Osteoblast (primary cell): ENCODE results near the gene ABLIM2. TPM values are rescaled to one million over a fixed set of nuclear protein-coding genes. Genes with fewer than 3 reads are reported as not detected.

Experiments used
- DNase-seq: peaks from one replicate; pipeline ENCODE4 v3.0.0; 2011; ENCODE audit warnings: low spot score, mixed read lengths; ENCODE audit not compliant: insufficient read length; ENCODE audit errors: missing footprints
- H2AFZ ChIP-seq: 2 replicates; pipeline ENCODE4 v1.6.0; 2011; ENCODE audit warnings: mild to moderate bottlenecking, low read length
- H3K27ac ChIP-seq: 2 replicates; pipeline ENCODE4 v1.5.1; 2011; ENCODE audit warnings: mild to moderate bottlenecking, low read depth, low read length, moderate library complexity
- H3K27me3 ChIP-seq: 2 replicates; pipeline ENCODE4 v1.6.0; 2012; ENCODE audit warnings: mild to moderate bottlenecking, control low read depth, inconsistent platforms, low read length, moderate library complexity; ENCODE audit not compliant: insufficient read depth
- H3K36me3 ChIP-seq: 2 replicates; pipeline ENCODE4 v1.5.1; 2011; ENCODE audit warnings: mild to moderate bottlenecking, low read length, control low read depth, moderate library complexity; ENCODE audit not compliant: insufficient read depth
- H3K4me1 ChIP-seq: 2 replicates; pipeline ENCODE4 v1.5.1; 2011; ENCODE audit warnings: mild to moderate bottlenecking, low read length, control low read depth, moderate library complexity; ENCODE audit not compliant: insufficient read depth
- H3K4me2 ChIP-seq: 2 replicates; pipeline ENCODE4 v1.6.0; 2011; ENCODE audit warnings: mild to moderate bottlenecking, low read length; ENCODE audit not compliant: insufficient read depth
- H3K4me3 ChIP-seq: fragments of 200-600 bp; sonication (generic); 3 replicates; pipeline ENCODE4 v1.5.1; 2012; ENCODE audit warnings: mild to moderate bottlenecking, low read length, inconsistent platforms; ENCODE audit not compliant: insufficient read depth
- H3K79me2 ChIP-seq: 2 replicates; pipeline ENCODE4 v1.6.0; 2012; ENCODE audit warnings: mild to moderate bottlenecking, low read length, control low read depth, inconsistent platforms; ENCODE audit not compliant: insufficient read depth
- H3K9me3 ChIP-seq: 2 replicates; pipeline ENCODE4 v1.5.1; 2011; ENCODE audit warnings: low read depth, low read length, control low read depth
- H4K20me1 ChIP-seq: 2 replicates; pipeline ENCODE4 v1.6.0; 2012; ENCODE audit warnings: mild to moderate bottlenecking, low read length, control low read depth; ENCODE audit not compliant: insufficient read depth
- total RNA-seq: library from RNA; depleted of rRNA; stranded (reverse); fragments of >200 nt; gene quantifications from 2 replicates; pipeline ENCODE4 v1.2.3, GENCODE V29; 2012
- TF ChIP-seq, protein P1 (sequence below): IDR thresholded peaks from 2 replicates; pipeline ENCODE4 v1.5.1; 2011; ENCODE audit warnings: mild to moderate bottlenecking, low read depth, low read length, moderate library complexity; ENCODE audit errors: extremely low read depth

ABLIM2 gene
- total RNA-seq, 1 donor = 0.36 TPM

GRCh38 chr4:8136972-8137710 is 21.5 kb downstream of the ABLIM2 start:
- no peaks in the 10 kb centered on the region for H3K4me1 ChIP-seq
- H3K27me3 ChIP-seq = peaks cover 23% of the 10 kb centered on the region
- H3K9me3 ChIP-seq = no peaks in the 10 kb centered on the region
- TF ChIP-seq, protein P1, sequence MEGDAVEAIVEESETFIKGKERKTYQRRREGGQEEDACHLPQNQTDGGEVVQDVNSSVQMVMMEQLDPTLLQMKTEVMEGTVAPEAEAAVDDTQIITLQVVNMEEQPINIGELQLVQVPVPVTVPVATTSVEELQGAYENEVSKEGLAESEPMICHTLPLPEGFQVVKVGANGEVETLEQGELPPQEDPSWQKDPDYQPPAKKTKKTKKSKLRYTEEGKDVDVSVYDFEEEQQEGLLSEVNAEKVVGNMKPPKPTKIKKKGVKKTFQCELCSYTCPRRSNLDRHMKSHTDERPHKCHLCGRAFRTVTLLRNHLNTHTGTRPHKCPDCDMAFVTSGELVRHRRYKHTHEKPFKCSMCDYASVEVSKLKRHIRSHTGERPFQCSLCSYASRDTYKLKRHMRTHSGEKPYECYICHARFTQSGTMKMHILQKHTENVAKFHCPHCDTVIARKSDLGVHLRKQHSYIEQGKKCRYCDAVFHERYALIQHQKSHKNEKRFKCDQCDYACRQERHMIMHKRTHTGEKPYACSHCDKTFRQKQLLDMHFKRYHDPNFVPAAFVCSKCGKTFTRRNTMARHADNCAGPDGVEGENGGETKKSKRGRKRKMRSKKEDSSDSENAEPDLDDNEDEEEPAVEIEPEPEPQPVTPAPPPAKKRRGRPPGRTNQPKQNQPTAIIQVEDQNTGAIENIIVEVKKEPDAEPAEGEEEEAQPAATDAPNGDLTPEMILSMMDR = no peak
- no peaks in the 10 kb centered on the region for H4K20me1 ChIP-seq
- H3K79me2 ChIP-seq = no peaks in the 10 kb centered on the region
- DNase-seq = no peak
- H3K36me3 ChIP-seq = no peaks in the 10 kb centered on the region
- no peak overlapping the region for H3K4me3 ChIP-seq
- no peak overlapping the region for H2AFZ ChIP-seq
- no peak overlapping the region for H3K4me2 ChIP-seq
- no peak overlapping the region for H3K27ac ChIP-seq

DNA sequence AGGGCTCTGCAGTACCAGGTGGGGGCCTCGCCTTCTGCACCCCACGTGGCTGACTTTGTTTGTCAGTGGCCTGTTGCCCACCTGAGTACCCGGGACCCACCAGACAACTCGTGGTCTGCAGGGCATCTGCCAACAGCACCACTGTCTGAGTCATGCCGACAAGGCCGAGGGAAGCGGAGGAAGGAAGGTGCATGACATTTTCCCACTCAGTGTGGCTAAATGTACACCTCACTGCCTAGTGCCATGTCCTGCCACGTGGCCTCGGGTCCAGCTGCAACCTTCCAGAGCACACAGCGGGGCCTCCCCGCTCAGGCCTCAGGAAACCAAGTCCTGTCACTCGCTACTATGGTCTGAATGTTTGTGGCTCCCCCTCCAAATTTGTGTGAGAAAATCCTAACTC is 22.1 kb downstream of the ABLIM2 start:
- TF ChIP-seq, protein P1 = no peak
- no peak overlapping the region for H3K27ac ChIP-seq
- no peak overlapping the region for H3K4me3 ChIP-seq
- no peaks in the 10 kb centered on the region for H3K79me2 ChIP-seq
- DNase-seq = no peak
- no peak overlapping the region for H3K4me2 ChIP-seq
- H4K20me1 ChIP-seq = no peaks in the 10 kb centered on the region
- no peaks in the 10 kb centered on the region for H3K9me3 ChIP-seq
- no peaks in the 10 kb centered on the region for H3K36me3 ChIP-seq
- H2AFZ ChIP-seq = no peak overlapping the region
- peaks cover 20% of the 10 kb centered on the region for H3K27me3 ChIP-seq
- no peaks in the 10 kb centered on the region for H3K4me1 ChIP-seq

DNA sequence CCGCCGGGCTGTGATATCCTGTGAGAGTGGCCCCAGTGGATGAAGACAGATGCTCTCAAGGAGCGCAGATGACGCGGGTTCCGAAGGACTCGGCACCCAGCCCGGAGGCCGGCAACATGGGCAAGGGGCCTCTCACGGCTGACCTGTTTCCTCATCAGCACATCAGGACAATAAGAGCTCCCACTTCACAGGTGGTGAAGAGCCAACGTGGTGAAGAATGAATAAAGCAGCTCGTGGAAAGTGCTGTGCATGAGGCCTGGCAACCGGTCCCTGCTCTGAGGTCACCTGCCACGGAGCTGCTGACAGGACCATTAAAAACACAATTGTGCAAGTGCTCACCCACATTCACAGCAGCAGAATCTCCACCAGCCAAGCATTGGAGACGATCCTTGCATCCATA is 22.9 kb downstream of the ABLIM2 start:
- Histone ChIP-seq H3K27ac (no peak overlapping the region), H3K4me3 (no peak overlapping the region), H3K27me3 (peaks cover 13% of the 10 kb centered on the region), H4K20me1 (no peaks in the 10 kb centered on the region), H3K4me2 (no peak overlapping the region), H3K4me1 (no peaks in the 10 kb centered on the region), H2AFZ (no peak overlapping the region), H3K79me2 (no peaks in the 10 kb centered on the region), H3K9me3 (no peaks in the 10 kb centered on the region), H3K36me3 (no peaks in the 10 kb centered on the region)
- TF ChIP-seq, protein P1 = no peak
- no peak for DNase-seq

GRCh38 chr4:8133897-8134563 is 24.6 kb downstream of the ABLIM2 start:
- H3K27me3 ChIP-seq = peaks cover 13% of the 10 kb centered on the region

More at GRCh38 chr4:8133897-8134563, 24.6 kb downstream of the ABLIM2 start:
- no peak overlapping the region for H3K27ac ChIP-seq
- no peaks in the 10 kb centered on the region for H3K79me2 ChIP-seq
- no peaks in the 10 kb centered on the region for H3K4me1 ChIP-seq
- H3K4me3 ChIP-seq = no peak overlapping the region
- no peak overlapping the region for H3K4me2 ChIP-seq
- TF ChIP-seq, protein P1 = no peak
- DNase-seq = no peak
- H4K20me1 ChIP-seq = no peaks in the 10 kb centered on the region
- no peaks in the 10 kb centered on the region for H3K9me3 ChIP-seq
- H2AFZ ChIP-seq = no peak overlapping the region
- no peaks in the 10 kb centered on the region for H3K36me3 ChIP-seq
